ENCODE measurements around the gene CWC27. TPM values are rescaled to one million over a fixed set of nuclear protein-coding genes. Genes with fewer than 3 reads are reported as not detected.
A peak's percentile ranks its signal among the peaks of the same experiment; 100 is the strongest.

The CWC27 gene
- polyA plus RNA-seq, 3 donors from 2014 or later = 19.2 to 33.4 (median 28.1) TPM

- Mint-ChIP-seq H3K36me3 (peaks cover 9 to 19% (median 13%) of the 10 kb centered on the region in 3 donors), H3K9me3 (no peaks in the 10 kb centered on the region), H3K27me3 (ENCODE audit: low read depth in 3 of 3) (no peaks in the 10 kb centered on the region), H3K4me1 (no peaks in the 10 kb centered on the region), H3K27ac (no peak overlapping the region), H3K4me3 (no peak overlapping the region)
- DNase-seq = no peak
These were observed 67.5 kb downstream of the CWC27 start for GRCh38 chr5:64836190-64836755.

- Mint-ChIP-seq H3K4me3 (no peak overlapping the region), H3K9me3 (no peaks in the 10 kb centered on the region), H3K36me3 (peaks cover 11 to 24% (median 15%) of the 10 kb centered on the region in 3 donors), H3K27me3 (ENCODE audit: low read depth in 3 of 3) (no peaks in the 10 kb centered on the region), H3K4me1 (no peaks in the 10 kb centered on the region), H3K27ac (no peak overlapping the region)
- DNase-seq = no peak
These were observed 68.1 kb downstream of the CWC27 start for GRCh38 chr5:64836786-64837185.

- no peak for DNase-seq
- no peaks in the 10 kb centered on the region for H3K4me1 Mint-ChIP-seq
- peaks cover 15 to 28% (median 21%) of the 10 kb centered on the region in 3 donors for H3K36me3 Mint-ChIP-seq
- H3K27ac Mint-ChIP-seq = no peak overlapping the region
- H3K9me3 Mint-ChIP-seq = no peaks in the 10 kb centered on the region
- H3K27me3 Mint-ChIP-seq (ENCODE audit: low read depth in 3 of 3) = no peaks in the 10 kb centered on the region
- H3K4me3 Mint-ChIP-seq = no peak overlapping the region
These were observed 69.6 kb downstream of the CWC27 start for GRCh38 chr5:64838376-64838775.

- no peaks in the 10 kb centered on the region for H3K27me3 Mint-ChIP-seq (ENCODE audit: low read depth in 3 of 3)
- no peak for DNase-seq
- no peaks in the 10 kb centered on the region for H3K4me1 Mint-ChIP-seq
- peak overlapping the region in 1 of 6 donors; percentile 23 for H3K27ac Mint-ChIP-seq
- H3K36me3 Mint-ChIP-seq = peaks cover 17 to 31% (median 23%) of the 10 kb centered on the region in 3 donors
- no peak overlapping the region for H3K4me3 Mint-ChIP-seq
- H3K9me3 Mint-ChIP-seq = no peaks in the 10 kb centered on the region
These were observed 70.1 kb downstream of the CWC27 start for GRCh38 chr5:64838803-64839202.

- Mint-ChIP-seq H3K27ac (no peak overlapping the region), H3K36me3 (peaks cover 24 to 40% (median 26%) of the 10 kb centered on the region in 3 donors), H3K4me3 (no peak overlapping the region), H3K27me3 (ENCODE audit: low read depth in 3 of 3) (no peaks in the 10 kb centered on the region), H3K4me1 (no peaks in the 10 kb centered on the region), H3K9me3 (peaks cover 0 to 6% (median 2%) of the 10 kb centered on the region in 6 donors)
- DNase-seq = no peak
These were observed 71.2 kb downstream of the CWC27 start for GRCh38 chr5:64839936-64840335.

- H3K4me3 Mint-ChIP-seq = no peak overlapping the region
- H3K27me3 Mint-ChIP-seq (ENCODE audit: low read depth in 3 of 3) = no peaks in the 10 kb centered on the region
- peaks cover 4 to 15% (median 12%) of the 10 kb centered on the region in 6 donors for H3K9me3 Mint-ChIP-seq
- H3K4me1 Mint-ChIP-seq = no peaks in the 10 kb centered on the region
- no peak for DNase-seq
- H3K27ac Mint-ChIP-seq = no peak overlapping the region
- peaks cover 34 to 49% (median 36%) of the 10 kb centered on the region in 3 donors for H3K36me3 Mint-ChIP-seq
These were observed 72.2 kb downstream of the CWC27 start for GRCh38 chr5:64840958-64841357.

- Mint-ChIP-seq H3K4me3 (no peak overlapping the region), H3K27me3 (ENCODE audit: low read depth in 3 of 3) (no peaks in the 10 kb centered on the region), H3K4me1 (no peaks in the 10 kb centered on the region), H3K36me3 (peaks cover 6 to 19% (median 6%) of the 10 kb centered on the region in 3 donors), H3K27ac (no peak overlapping the region), H3K9me3 (no peaks in the 10 kb centered on the region)
- no peak for DNase-seq
These were observed 85.0 kb downstream of the CWC27 start for GRCh38 chr5:64853777-64854176.

- no peak overlapping the region for H3K4me3 Mint-ChIP-seq
- H3K27me3 Mint-ChIP-seq (ENCODE audit: low read depth in 3 of 3) = no peaks in the 10 kb centered on the region
- H3K27ac Mint-ChIP-seq = no peak overlapping the region
- H3K4me1 Mint-ChIP-seq = no peaks in the 10 kb centered on the region
- DNase-seq = no peak
- H3K9me3 Mint-ChIP-seq = no peaks in the 10 kb centered on the region
- peaks cover 3 to 19% (median 6%) of the 10 kb centered on the region in 3 donors for H3K36me3 Mint-ChIP-seq
These were observed 86.1 kb downstream of the CWC27 start for GRCh38 chr5:64854855-64855254.

- Mint-ChIP-seq H3K9me3 (no peaks in the 10 kb centered on the region), H3K27me3 (ENCODE audit: low read depth in 3 of 3) (no peaks in the 10 kb centered on the region), H3K27ac (no peak overlapping the region), H3K36me3 (peaks cover 0 to 6% (median 3%) of the 10 kb centered on the region in 3 donors), H3K4me1 (peaks cover under 1 to 3% of the 10 kb centered on the region in 2 donors), H3K4me3 (no peak overlapping the region)
- DNase-seq = no peak
These were observed 91.2 kb downstream of the CWC27 start for GRCh38 chr5:64859881-64860280.

- Mint-ChIP-seq H3K27ac (no peak overlapping the region), H3K4me3 (no peak overlapping the region), H3K9me3 (no peaks in the 10 kb centered on the region), H3K27me3 (ENCODE audit: low read depth in 3 of 3) (no peaks in the 10 kb centered on the region), H3K36me3 (peaks cover 0 to 4% (median 3%) of the 10 kb centered on the region in 3 donors), H3K4me1 (peaks cover 5 to 6% of the 10 kb centered on the region in 2 donors)
- no peak for DNase-seq
These were observed 92.6 kb downstream of the CWC27 start for GRCh38 chr5:64861281-64861680.

GRCh38 chr5:64864171-64864570 lies 95.4 kb downstream of the CWC27 start:
- Mint-ChIP-seq H3K36me3 (peaks cover 0 to 3% (median 0%) of the 10 kb centered on the region in 3 donors), H3K4me1 (peaks cover 5 to 6% of the 10 kb centered on the region in 2 donors), H3K27ac (no peak overlapping the region), H3K27me3 (ENCODE audit: low read depth in 3 of 3) (no peaks in the 10 kb centered on the region), H3K9me3 (no peaks in the 10 kb centered on the region), H3K4me3 (no peak overlapping the region)
- no peak for DNase-seq

- peaks cover 0 to 3% (median 0%) of the 10 kb centered on the region in 3 donors for H3K36me3 Mint-ChIP-seq
- H3K4me1 Mint-ChIP-seq = peaks cover 5 to 6% of the 10 kb centered on the region in 2 donors
- no peaks in the 10 kb centered on the region for H3K9me3 Mint-ChIP-seq
- no peak overlapping the region for H3K27ac Mint-ChIP-seq
- H3K27me3 Mint-ChIP-seq (ENCODE audit: low read depth in 3 of 3) = peaks cover 0 to 2% (median 0%) of the 10 kb centered on the region in 3 donors
- H3K4me3 Mint-ChIP-seq = no peak overlapping the region
- DNase-seq = no peak
These were observed 96.9 kb downstream of the CWC27 start for GRCh38 chr5:64865662-64866061.

GRCh38 chr5:64869419-64869818 lies 100.7 kb downstream of the CWC27 start:
- Mint-ChIP-seq H3K9me3 (no peaks in the 10 kb centered on the region), H3K27me3 (ENCODE audit: low read depth in 3 of 3) (peaks cover 0 to 2% (median 0%) of the 10 kb centered on the region in 3 donors), H3K4me1 (peaks cover 5 to 6% of the 10 kb centered on the region in 2 donors), H3K36me3 (peaks cover 0 to 3% (median 0%) of the 10 kb centered on the region in 3 donors), H3K4me3 (no peak overlapping the region), H3K27ac (no peak overlapping the region)
- no peak for DNase-seq

GRCh38 chr5:64872044-64872443 lies 103.3 kb downstream of the CWC27 start:
- Mint-ChIP-seq H3K36me3 (peaks cover 0 to 2% (median 1%) of the 10 kb centered on the region in 3 donors), H3K27ac (no peak overlapping the region), H3K9me3 (no peaks in the 10 kb centered on the region), H3K4me3 (no peak overlapping the region), H3K27me3 (ENCODE audit: low read depth in 3 of 3) (peaks cover 0 to 2% (median 0%) of the 10 kb centered on the region in 3 donors), H3K4me1 (no peaks in the 10 kb centered on the region)
- DNase-seq = no peak

- no peaks in the 10 kb centered on the region for H3K4me1 Mint-ChIP-seq
- H3K36me3 Mint-ChIP-seq = peaks cover 0 to 5% (median 5%) of the 10 kb centered on the region in 3 donors
- H3K9me3 Mint-ChIP-seq = no peaks in the 10 kb centered on the region
These were observed 104.7 kb downstream of the CWC27 start for GRCh38 chr5:64873441-64873840.

More at GRCh38 chr5:64873441-64873840, 104.7 kb downstream of the CWC27 start:
- DNase-seq = no peak
- Mint-ChIP-seq H3K4me3 (no peak overlapping the region), H3K27me3 (ENCODE audit: low read depth in 3 of 3) (peaks cover 0 to 2% (median 0%) of the 10 kb centered on the region in 3 donors), H3K27ac (no peak overlapping the region)

Measured in immature natural killer cell (primary cell).